ENCODE data around the gene ZFC3H1.
A peak's percentile ranks its signal among the peaks of the same experiment; 100 is the strongest.

Gene ZFC3H1

DNA sequence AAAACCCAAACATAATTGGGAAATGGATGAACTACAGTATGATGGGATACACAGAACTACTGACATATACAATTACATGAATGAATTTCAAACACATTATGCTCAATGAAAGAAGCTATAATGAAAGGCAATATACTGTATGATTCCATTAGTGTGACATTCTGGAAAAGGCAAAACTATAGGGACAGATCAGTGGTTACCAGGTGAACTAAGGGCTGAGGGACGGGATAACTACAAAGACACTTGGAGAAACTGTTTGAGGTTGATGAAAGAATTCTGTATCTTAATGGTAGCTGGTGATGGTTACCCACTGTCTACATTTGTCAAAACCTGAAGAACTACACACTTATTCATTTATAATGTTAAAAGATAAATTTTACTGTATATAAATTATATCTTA is 7.7 kb downstream of the ZFC3H1 start:
- FAIRE-seq: peak; percentile 64
- no peak for DNase-seq (ENCODE audit: insufficient read length, low spot score)
- no peak for TF ChIP-seq POLR2A (IDR thresholded peaks at IDR 0.05; ENCODE audit: low read depth, low read length)

DNA sequence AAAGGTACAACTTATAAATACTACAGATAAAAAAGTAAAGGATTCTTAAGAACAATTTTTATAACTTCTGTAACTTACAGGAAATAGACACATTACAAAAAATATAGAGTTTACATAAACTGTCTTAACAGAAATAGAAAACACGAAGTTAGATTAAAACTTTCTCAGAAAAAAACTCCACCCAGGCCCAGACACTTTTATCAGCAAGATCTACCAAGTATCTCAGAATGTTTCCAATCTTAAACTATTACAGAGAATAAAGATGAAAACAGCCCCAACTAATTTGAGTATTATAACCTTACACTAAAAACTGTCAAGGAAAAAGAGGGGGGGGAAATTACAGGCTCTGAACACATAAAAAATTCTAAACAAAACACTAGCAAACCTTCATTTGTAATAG is 8.2 kb downstream of the ZFC3H1 start:
- no peak for DNase-seq (ENCODE audit: insufficient read length, low spot score)
- TF ChIP-seq POLR2A (IDR thresholded peaks at IDR 0.05; ENCODE audit: low read depth, low read length): no peak
- no peak for FAIRE-seq

DNA sequence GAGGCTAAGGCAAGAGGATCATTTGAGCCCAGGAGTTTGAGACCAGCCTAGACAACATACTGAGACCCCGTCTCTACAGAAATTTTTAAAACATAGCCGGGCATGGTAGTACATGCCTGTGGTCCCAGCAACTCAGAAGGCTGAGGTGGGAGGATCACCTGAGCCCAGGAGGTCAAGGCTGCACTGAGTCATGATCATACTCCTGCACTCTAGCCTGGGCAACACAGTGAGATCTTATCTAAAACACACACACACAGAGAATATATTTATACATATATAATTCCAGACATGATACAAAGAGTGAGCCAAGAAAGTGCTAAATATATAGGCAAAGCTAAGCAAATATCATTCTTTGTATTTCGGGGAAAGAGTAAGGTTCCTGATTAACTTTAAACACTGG is 9.4 kb downstream of the ZFC3H1 start:
- DNase-seq (ENCODE audit: insufficient read length, low spot score): no peak
- TF ChIP-seq POLR2A (IDR thresholded peaks at IDR 0.05; ENCODE audit: low read depth, low read length): no peak
- FAIRE-seq: no peak

DNA sequence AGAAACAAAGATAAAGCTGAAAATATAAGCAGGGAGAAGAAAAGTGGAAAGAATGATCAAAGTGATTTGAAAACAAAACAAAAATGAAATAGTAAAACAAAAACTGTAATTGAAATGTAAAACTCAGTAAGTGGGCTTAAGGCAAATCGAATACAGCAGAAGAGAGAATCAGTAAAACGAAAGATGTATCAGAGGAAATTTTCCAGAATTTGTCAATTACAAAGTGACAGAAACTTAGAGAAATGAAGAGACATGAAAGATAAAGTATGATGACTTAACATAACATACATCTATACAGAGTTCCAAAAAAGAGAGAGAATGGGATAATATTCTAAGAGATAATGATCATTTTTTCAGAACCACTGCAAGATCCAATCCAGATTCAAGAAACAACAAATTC is 10.5 kb downstream of the ZFC3H1 start:
- FAIRE-seq: peak; percentile 38
- no peak for TF ChIP-seq POLR2A (IDR thresholded peaks at IDR 0.05; ENCODE audit: low read depth, low read length)
- no peak for DNase-seq (ENCODE audit: insufficient read length, low spot score)

DNA sequence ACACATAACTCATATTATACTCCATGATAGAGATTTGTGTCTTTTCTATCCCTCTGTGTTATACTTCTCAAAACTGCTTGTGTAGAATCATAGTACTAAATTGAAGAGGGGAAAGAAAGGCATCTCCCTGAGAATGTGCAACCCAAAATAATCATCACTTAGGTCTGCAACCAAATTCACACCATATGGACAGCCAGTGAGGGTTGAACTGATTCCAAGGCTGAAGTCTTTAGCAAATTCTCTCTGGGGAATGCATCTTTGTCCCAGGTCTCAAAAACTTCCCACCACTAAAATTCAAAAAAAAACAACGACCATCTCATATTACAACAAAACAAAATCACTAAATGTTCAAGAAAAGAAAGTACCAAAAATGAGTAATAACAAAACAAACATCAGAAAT is 11.0 kb downstream of the ZFC3H1 start:
- FAIRE-seq (no peak), DNase-seq (ENCODE audit: insufficient read length, low spot score) (no peak)
- no peak for TF ChIP-seq POLR2A (IDR thresholded peaks at IDR 0.05; ENCODE audit: low read depth, low read length)

DNA sequence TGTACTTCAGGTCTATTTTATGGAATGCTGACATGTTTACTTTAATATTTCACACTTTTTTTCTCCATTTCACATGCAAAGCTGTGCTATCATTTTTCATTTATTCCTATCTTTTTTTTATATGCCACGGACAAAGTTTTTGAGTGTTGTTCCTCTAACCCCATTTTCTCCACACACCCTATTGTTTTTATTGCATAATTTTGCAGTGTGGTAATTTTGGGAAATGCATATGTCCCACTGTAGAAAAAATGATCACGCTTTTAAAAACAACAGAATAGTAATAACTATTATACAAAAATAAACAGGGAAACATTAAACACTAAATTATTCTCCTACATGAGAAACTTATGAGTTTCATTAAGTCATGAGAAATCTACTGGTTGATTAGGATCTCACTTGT is 14.2 kb downstream of the ZFC3H1 start:
- DNase-seq (ENCODE audit: insufficient read length, low spot score): no peak
- no peak for FAIRE-seq
- no peak for TF ChIP-seq POLR2A (IDR thresholded peaks at IDR 0.05; ENCODE audit: low read depth, low read length)

DNA sequence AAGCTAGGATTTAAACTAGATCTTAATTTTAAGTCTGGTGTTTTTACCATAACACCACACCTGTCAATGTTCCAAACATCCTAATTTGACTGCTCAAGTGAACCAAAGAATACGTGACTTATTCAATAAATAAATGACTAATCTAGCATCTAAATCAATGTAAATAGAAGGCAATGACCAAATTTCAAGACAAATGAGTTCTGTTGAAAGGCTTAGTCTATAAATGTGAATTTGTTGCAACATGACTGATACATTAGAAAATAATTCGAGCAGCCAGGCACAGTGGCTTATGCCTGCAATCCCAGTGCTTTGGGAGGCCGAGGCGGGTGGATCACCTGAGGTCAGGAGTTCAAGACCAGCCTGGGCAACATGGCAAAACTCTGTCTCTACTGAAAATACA is 15.1 kb downstream of the ZFC3H1 start:
- FAIRE-seq (peak; percentile 11), DNase-seq (ENCODE audit: insufficient read length, low spot score) (no peak)
- TF ChIP-seq POLR2A (IDR thresholded peaks at IDR 0.05; ENCODE audit: low read depth, low read length): no peak

DNA sequence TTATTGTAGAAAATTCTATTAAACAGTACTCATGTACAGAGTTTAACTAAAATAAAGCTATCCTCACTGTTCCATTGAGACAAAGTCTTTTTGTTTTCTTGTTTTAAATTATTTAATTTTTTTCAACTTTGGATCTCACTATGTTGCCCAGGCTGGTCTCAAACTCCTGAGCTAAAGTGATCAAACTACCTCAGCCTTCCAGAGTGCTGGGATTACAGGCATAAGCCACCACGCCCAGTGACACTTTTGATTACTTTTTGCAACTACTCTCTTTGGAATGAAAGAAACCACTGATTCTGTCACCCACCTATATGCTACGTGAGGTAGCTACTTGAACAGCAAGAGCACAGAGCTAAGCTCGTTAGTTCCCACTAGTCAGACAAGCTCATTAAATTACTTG is 17.1 kb downstream of the ZFC3H1 start:
- no peak for DNase-seq (ENCODE audit: insufficient read length, low spot score)
- no peak for FAIRE-seq
- no peak for TF ChIP-seq POLR2A (IDR thresholded peaks at IDR 0.05; ENCODE audit: low read depth, low read length)

DNA sequence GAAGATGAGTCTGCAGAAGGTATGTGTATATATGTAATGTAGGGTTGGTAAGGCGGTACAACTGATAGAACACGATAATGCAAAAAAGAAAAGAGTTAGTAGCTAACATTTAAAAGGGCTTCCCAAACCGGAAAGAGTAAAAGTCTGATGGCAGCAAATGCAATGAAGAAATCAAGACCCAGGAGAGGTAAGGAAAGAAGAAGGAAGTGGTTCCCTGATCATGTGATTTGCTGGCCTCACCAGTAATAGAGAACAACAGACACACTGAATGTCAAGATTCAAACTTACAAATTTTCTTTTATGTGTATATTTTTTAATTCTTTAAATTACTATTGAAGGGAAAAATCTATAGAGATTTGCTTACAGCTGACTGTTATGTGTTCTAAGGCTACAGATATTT is 18.4 kb downstream of the ZFC3H1 start:
- no peak for FAIRE-seq
- TF ChIP-seq POLR2A (IDR thresholded peaks at IDR 0.05; ENCODE audit: low read depth, low read length): no peak
- no peak for DNase-seq (ENCODE audit: insufficient read length, low spot score)

DNA sequence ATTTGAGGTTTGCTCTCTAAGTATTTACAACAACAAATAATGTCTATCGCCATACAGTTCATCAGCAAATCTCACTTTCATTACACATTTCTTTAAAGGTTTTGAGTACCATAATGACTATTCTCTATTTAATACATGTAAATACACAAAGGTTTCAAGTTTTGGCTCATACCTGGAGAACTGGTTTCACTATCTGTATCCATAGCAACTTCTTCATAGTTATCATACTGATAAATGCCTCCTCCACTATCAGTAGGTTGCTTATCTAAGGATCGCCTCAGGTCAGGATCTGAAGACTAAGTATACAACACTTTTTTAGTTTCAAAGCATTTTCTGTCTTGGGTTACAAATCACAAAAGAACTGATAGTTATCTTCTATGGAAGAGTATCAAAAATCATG is 21.4 kb downstream of the ZFC3H1 start:
- no peak for TF ChIP-seq POLR2A (IDR thresholded peaks at IDR 0.05; ENCODE audit: low read depth, low read length)
- no peak for FAIRE-seq

DNA sequence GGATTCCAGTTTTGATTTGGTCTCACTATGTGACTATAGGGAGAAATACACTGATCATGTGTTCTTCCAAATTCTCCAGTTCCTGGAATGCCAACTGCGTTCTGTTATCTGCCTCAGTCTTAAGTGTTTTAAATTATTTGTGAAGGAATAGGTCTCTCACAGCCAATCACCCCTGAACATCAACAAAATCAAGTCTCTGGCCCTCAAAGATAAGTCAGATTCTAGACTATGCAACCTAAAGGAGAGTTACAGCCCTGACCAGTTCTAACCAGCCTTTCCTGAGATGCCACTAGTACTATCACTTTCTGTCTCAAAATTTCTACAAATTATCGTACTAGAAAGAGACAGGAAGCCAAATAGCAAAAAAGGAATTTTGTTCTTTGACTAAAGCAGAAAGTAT is 22.3 kb downstream of the ZFC3H1 start:
- no peak for FAIRE-seq
- TF ChIP-seq POLR2A (IDR thresholded peaks at IDR 0.05; ENCODE audit: low read depth, low read length): no peak
- DNase-seq (ENCODE audit: insufficient read length, low spot score): no peak

More for the DNA sequence above, 21.4 kb downstream of the ZFC3H1 start:
- DNase-seq (ENCODE audit: insufficient read length, low spot score): no peak

DNA sequence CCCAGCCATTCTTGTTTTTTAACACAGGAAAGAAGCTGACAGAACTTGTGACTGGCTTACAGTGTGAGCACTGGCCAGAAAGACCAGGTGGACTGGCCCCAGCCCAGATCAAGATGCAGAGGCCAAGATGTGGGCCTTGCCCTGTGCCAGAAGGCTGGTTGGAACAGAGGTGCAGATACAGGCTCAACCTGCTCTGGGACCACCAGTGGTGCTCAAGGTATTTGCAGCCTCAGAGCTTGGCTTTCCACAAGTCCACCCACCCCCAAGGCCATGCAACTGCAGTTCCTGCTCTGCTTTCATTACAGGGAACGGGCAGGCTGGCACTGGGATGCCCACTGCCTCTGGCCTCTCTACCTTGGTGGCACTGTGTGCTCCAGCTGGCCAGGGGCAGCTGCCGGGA is 23.3 kb downstream of the ZFC3H1 start:
- no peak for DNase-seq (ENCODE audit: insufficient read length, low spot score)
- no peak for TF ChIP-seq POLR2A (IDR thresholded peaks at IDR 0.05; ENCODE audit: low read depth, low read length)
- no peak for FAIRE-seq

DNA sequence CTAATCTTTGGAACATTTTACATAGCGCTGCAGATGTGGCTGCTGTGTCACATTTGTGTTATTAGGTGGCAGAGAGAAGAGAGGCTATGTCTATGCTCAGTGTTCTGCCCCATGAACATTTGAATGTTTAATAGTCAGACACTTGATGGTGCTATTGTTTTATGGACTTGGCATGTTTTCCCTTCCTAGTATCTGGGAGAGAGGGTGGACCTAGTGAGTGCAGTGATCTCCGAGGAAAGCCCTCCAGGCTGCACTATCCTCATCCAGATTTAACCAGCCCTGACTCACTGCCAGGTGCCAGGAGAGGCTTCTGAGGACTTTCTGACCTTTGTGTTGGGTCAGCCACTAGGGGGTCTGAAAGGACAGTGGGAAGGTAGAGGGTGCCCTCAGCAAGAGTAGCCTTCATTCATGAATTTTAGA is 24.3 kb downstream of the ZFC3H1 start:
- TF ChIP-seq POLR2A (IDR thresholded peaks at IDR 0.05; ENCODE audit: low read depth, low read length): no peak
- FAIRE-seq: peak; percentile 53
- DNase-seq (ENCODE audit: insufficient read length, low spot score): no peak

DNA sequence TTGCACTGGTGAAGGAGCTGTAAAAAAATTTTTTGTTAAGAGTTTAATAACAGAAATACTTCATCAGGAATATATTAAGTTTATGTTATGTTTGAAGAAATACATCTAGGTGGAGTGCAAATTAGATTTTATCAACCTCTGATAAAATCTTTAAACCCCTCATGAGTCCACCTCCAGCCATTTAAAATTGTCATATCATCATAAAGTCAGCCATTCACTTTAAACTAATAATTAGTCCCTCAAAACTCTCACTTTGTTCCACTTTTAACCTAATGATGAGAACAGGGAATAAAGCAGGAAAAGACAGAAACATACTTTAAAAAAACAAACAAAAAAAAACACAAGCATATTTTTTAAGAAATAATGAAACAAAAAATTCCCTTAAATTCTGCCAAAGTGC is 25.1 kb downstream of the ZFC3H1 start:
- FAIRE-seq (no peak), DNase-seq (ENCODE audit: insufficient read length, low spot score) (no peak)
- TF ChIP-seq POLR2A (IDR thresholded peaks at IDR 0.05; ENCODE audit: low read depth, low read length): no peak

DNA sequence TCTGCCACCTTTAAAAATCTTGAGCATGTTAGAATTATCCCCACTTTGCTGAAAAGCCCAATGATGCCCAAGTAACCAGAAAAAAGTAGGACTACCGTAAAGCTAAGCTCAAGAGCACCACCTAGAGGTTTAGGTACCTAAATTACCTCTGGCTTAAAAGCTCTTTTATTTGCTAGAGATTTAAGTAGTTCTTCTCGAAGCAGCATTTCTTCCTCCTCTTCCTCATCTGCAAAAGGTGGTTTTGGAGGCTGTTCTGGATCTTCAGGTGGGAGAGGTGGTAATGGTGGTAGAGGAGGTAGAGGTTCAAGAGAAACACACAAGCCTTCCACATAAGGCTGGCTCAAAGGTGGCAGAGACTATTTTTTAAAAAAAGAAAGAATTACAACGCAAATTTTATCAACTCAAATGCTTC is 26.9 kb downstream of the ZFC3H1 start:
- TF ChIP-seq POLR2A (IDR thresholded peaks at IDR 0.05; ENCODE audit: low read depth, low read length): no peak
- DNase-seq (ENCODE audit: insufficient read length, low spot score) (peak; percentile 7), FAIRE-seq (peak; percentile 72)

DNA sequence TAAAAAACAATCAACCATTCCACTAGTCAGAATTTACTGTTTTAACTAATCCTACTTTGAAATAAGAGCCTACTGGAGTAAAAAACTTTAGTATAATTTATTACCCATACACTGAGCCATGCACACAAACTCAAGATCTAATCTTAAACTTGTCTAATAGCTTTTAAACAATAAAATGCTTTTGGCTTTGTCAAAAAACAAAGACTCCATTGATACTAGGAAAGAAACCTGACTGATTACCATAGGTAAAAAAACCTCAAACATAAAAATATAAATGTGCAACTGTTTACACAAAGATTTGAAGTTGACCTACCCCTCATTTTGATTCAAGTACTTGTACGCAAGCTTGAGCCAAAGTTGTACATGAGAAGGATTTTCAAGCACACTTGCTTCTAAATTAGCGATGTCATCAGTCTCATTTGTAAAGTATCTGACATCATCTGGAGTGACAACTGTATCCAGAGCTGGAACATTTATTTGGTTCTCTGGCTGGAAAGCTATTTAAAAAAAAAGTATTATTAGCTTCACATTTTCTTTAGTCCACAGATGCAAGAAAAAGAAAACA is 36.1 kb downstream of the ZFC3H1 start:
- FAIRE-seq (no peak), DNase-seq (ENCODE audit: insufficient read length, low spot score) (no peak)
- no peak for TF ChIP-seq POLR2A (IDR thresholded peaks at IDR 0.05; ENCODE audit: low read depth, low read length)

All from H54 (cell line).